HepG2 (cell line): ENCODE measurements around the gene PDE8B.

Experiments used
- GPN1 ChIP-seq: sonication (generic); formaldehyde crosslinking; IDR thresholded peaks from 2 replicates; pipeline ENCODE4 v1.5.1; 2020; ENCODE audit warnings: missing genetic modification reagents, borderline replicate concordance
- TF ChIP-seq, protein P1 (sequence below): sonication (generic); formaldehyde crosslinking; IDR thresholded peaks from 2 replicates; pipeline ENCODE4 v1.4.0; 2020; ENCODE audit warnings: mild to moderate bottlenecking, missing genetic modification reagents, borderline replicate concordance

DNA sequence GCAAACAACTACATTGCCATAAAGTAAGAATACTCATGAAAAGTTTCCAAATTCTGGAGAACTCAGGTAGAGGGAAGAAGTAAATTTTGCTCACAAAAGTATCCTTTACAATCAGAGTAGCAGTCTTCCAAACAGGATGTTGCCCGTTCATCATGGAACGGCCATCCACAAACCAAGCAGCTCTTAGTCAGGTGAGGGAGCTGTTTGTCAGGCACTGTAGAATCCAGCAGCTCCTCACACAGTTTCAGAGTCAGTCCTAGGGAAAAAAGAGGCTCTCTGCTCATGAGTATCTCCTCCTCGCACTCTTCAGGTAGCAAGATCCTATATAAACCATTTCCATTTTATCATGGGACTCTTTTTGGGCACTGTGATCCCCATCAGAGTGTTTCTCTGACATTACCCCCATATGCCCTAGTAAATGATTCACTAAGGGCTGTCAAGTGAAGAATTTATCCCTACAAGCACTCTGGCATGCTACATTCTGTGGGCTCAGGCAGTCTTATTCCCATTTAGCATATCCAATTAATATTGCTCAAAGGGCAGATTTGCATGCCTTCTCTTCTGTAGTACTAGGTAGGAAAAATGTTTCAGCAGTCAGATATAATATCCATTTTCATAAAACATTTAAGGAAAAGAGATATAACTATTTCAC lies 183.7 kb downstream of the PDE8B start:
- TF ChIP-seq, protein P1, sequence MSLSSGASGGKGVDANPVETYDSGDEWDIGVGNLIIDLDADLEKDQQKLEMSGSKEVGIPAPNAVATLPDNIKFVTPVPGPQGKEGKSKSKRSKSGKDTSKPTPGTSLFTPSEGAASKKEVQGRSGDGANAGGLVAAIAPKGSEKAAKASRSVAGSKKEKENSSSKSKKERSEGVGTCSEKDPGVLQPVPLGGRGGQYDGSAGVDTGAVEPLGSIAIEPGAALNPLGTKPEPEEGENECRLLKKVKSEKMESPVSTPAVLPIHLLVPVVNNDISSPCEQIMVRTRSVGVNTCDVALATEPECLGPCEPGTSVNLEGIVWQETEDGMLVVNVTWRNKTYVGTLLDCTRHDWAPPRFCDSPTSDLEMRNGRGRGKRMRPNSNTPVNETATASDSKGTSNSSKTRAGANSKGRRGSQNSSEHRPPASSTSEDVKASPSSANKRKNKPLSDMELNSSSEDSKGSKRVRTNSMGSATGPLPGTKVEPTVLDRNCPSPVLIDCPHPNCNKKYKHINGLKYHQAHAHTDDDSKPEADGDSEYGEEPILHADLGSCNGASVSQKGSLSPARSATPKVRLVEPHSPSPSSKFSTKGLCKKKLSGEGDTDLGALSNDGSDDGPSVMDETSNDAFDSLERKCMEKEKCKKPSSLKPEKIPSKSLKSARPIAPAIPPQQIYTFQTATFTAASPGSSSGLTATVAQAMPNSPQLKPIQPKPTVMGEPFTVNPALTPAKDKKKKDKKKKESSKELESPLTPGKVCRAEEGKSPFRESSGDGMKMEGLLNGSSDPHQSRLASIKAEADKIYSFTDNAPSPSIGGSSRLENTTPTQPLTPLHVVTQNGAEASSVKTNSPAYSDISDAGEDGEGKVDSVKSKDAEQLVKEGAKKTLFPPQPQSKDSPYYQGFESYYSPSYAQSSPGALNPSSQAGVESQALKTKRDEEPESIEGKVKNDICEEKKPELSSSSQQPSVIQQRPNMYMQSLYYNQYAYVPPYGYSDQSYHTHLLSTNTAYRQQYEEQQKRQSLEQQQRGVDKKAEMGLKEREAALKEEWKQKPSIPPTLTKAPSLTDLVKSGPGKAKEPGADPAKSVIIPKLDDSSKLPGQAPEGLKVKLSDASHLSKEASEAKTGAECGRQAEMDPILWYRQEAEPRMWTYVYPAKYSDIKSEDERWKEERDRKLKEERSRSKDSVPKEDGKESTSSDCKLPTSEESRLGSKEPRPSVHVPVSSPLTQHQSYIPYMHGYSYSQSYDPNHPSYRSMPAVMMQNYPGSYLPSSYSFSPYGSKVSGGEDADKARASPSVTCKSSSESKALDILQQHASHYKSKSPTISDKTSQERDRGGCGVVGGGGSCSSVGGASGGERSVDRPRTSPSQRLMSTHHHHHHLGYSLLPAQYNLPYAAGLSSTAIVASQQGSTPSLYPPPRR = no peak
- TF ChIP-seq GPN1 = no peak
